Stimulated activated CD4-positive, alpha-beta T cell treated with anti-CD3 and anti-CD28 coated beads, TNF-alpha, amount 100 ng/mL, for 48 hours (primary cell): ENCODE data around the gene RAB37.

Experiments used
- DNase-seq, 3 donors: peaks; one replicate each; pipeline ENCODE4 v3.0.0-alpha.2; 2020; ENCODE audit warnings: low read depth in 3 of 3

The RAB37 gene

GRCh38 chr17:74736513-74737298, at the start of gene RAB37:
RAB37 (plus strand) TSS chr17:74737256; CDS start chr17:74737273, 17 bp downstream.
- DNase-seq: no peak

- DNase-seq: no peak
These were observed 49.2 kb upstream of the RAB37 start for GRCh38 chr17:74687886-74688285.

- no peak for DNase-seq
These were observed 46.6 kb upstream of the RAB37 start for GRCh38 chr17:74690409-74690825.

GRCh38 chr17:74691151-74691550, 45.9 kb upstream of the RAB37 start:
- DNase-seq: no peak

- DNase-seq: no peak
These were observed 43.0 kb upstream of the RAB37 start for GRCh38 chr17:74694081-74694480.

- DNase-seq: no peak
These were observed 41.4 kb upstream of the RAB37 start for GRCh38 chr17:74695629-74696028.

- no peak for DNase-seq
These were observed 39.5 kb upstream of the RAB37 start for GRCh38 chr17:74697515-74697914.

GRCh38 chr17:74698069-74698468, 39.0 kb upstream of the RAB37 start:
- no peak for DNase-seq

- no peak for DNase-seq
These were observed 37.8 kb upstream of the RAB37 start for GRCh38 chr17:74699236-74699635.

GRCh38 chr17:74702116-74702871, 34.8 kb upstream of the RAB37 start:
- DNase-seq: no peak

- no peak for DNase-seq
These were observed 33.7 kb upstream of the RAB37 start for GRCh38 chr17:74703311-74703710.

GRCh38 chr17:74704544-74704943, 32.5 kb upstream of the RAB37 start:
- DNase-seq: no peak

- no peak for DNase-seq
These were observed 25.8 kb upstream of the RAB37 start for GRCh38 chr17:74711058-74711824.

- no peak for DNase-seq
These were observed 24.8 kb upstream of the RAB37 start for GRCh38 chr17:74712301-74712700.

GRCh38 chr17:74712756-74713155, 24.3 kb upstream of the RAB37 start, which contains the start of gene CD300LF:
CD300LF (minus strand) TSS chr17:74712923; CDS start chr17:74712866, 57 bp downstream.
- DNase-seq: no peak

GRCh38 chr17:74713171-74713755, 23.8 kb upstream of the RAB37 start:
- DNase-seq: no peak

- DNase-seq: no peak
These were observed 21.9 kb upstream of the RAB37 start for GRCh38 chr17:74715144-74715543.

- no peak for DNase-seq
These were observed 16.6 kb upstream of the RAB37 start for GRCh38 chr17:74720506-74720905.

- DNase-seq: no peak
These were observed 14.3 kb upstream of the RAB37 start for GRCh38 chr17:74722782-74723181.

- DNase-seq: no peak
These were observed 13.2 kb upstream of the RAB37 start for GRCh38 chr17:74723891-74724290.

GRCh38 chr17:74725111-74725510, 11.9 kb upstream of the RAB37 start:
- DNase-seq: no peak
